Thyroid gland (tissue), 4 donors: ENCODE measurements around the gene CEP170B. TPM values are rescaled to one million over a fixed set of nuclear protein-coding genes. Genes with fewer than 3 reads are reported as not detected.
A peak's percentile ranks its signal among the peaks of the same experiment; 100 is the strongest.

Source experiments
- DNase-seq, 2 donors: peaks; one replicate each; pipeline ENCODE4 v3.0.0-alpha.2; 2019
- H3K27ac ChIP-seq, 3 donors: fragments of 200-600 bp; sonication (generic); 1 replicate in 2 of 3; 2 replicates in 1 of 3; pipeline ENCODE4 v1.5.1; 2016 to 2019; ENCODE audit warnings: mild to moderate bottlenecking in 1 of 3, moderate library complexity in 1 of 3
- H3K27me3 ChIP-seq: fragments of 200-600 bp; sonication (generic); one replicate; pipeline ENCODE4 v1.5.1; 2019
- H3K36me3 ChIP-seq, 2 donors: fragments of 200-600 bp; sonication (generic); one replicate each; pipeline ENCODE4 v1.5.1; 2016 to 2019
- H3K4me1 ChIP-seq, 2 donors: fragments of 200-600 bp; sonication (generic); one replicate each; pipeline ENCODE4 v1.5.1; 2017 to 2019
- H3K4me3 ChIP-seq, 3 donors: fragments of 200-600 bp; sonication (generic); replicated peaks in 1 of 3; 1 replicate in 2 of 3; 2 replicates in 1 of 3; pipeline ENCODE4 v1.5.1; 2016; ENCODE audit warnings: mild to moderate bottlenecking in 1 of 3
- H3K9me3 ChIP-seq: fragments of 200-600 bp; sonication (generic); one replicate; pipeline ENCODE4 v1.5.1; 2017
- POLR2A ChIP-seq, 2 donors: fragments of 450-650 bp; IDR thresholded peaks; one replicate each; pipeline ENCODE4 v1.6.1; 2017; ENCODE audit warnings: antibody characterized with exemption in 2 of 2, mild to moderate bottlenecking in 2 of 2, moderate library complexity in 1 of 2
- WGBS, 2 donors: methylation state at CpG; one replicate each; pipeline ENCODE4 v1.1.5; 2017; 5-methylcytosine and 5-hydroxymethylcytosine counted together
- intact Hi-C: fragments of 100-400 bp; cut with DNase I; formaldehyde crosslinking; loops from one replicate; pipeline ENCODE4 v1.15.1; 2023
- total RNA-seq, 4 donors: library from RNA; depleted of rRNA; stranded (reverse); fragments of >200 nt; gene quantifications; one replicate each; pipeline ENCODE4 v1.2.3, GENCODE V29; 2016
- TF ChIP-seq, protein P1 (sequence below), 6 experiments: fragments of 200-600 bp in 3 of 6; fragments of 450-650 bp in 3 of 6; sonication (generic) in 3 of 6; IDR thresholded peaks; one replicate each; pipeline ENCODE4 v1.5.1; 2016 to 2019; ENCODE audit warnings: antibody characterized with exemption in 6 of 6, mild to moderate bottlenecking in 2 of 6, inconsistent platforms in 1 of 6, moderate library complexity in 1 of 6

The CEP170B gene
- total RNA-seq, 4 donors from 2014 or later: 18.3 to 46.2 (median 27.4) TPM

DNA sequence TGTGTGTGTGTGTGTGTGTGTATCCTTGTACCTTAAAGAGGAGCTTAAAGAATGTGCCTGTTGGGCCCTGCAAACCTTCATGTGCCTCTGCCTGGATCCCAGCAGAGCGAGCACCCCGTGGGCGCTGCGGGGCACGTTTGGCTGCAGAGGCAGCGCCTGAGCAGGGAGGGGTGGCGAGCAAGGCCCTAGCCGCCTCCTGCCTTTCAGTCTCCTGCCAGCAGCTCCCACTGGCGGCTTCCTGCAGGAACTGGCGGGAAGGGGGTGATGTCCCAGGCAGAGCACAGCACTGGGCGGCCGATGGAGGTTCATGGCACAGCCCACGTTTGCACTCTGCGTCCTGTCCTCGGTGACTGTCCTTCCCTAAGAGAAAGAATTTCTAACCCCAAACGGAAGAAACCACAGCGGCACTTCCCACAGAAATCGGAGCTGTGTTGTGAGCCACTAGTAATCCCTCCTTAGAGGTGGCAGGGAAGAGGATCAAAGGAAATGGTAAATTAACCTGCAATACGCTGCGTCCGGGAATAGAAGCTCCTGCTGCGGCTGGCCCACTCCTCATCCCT is 44.3 kb upstream of the CEP170B start:
- peak; percentile 74 to 81 for DNase-seq
- no peak overlapping the region for H3K27ac ChIP-seq
- H3K27me3 ChIP-seq: no peaks in the 10 kb centered on the region
- peaks cover 12 to 17% of the 10 kb centered on the region in 2 donors for H3K4me1 ChIP-seq
- no peaks in the 10 kb centered on the region for H3K36me3 ChIP-seq
- no peak overlapping the region for H3K4me3 ChIP-seq
- WGBS, 2 donors: 12 to 32% methylated on average over 17 to 20 of the region's 22 CpGs
- TF ChIP-seq POLR2A (IDR thresholded peaks at IDR 0.05): no peak
- TF ChIP-seq, protein P1, sequence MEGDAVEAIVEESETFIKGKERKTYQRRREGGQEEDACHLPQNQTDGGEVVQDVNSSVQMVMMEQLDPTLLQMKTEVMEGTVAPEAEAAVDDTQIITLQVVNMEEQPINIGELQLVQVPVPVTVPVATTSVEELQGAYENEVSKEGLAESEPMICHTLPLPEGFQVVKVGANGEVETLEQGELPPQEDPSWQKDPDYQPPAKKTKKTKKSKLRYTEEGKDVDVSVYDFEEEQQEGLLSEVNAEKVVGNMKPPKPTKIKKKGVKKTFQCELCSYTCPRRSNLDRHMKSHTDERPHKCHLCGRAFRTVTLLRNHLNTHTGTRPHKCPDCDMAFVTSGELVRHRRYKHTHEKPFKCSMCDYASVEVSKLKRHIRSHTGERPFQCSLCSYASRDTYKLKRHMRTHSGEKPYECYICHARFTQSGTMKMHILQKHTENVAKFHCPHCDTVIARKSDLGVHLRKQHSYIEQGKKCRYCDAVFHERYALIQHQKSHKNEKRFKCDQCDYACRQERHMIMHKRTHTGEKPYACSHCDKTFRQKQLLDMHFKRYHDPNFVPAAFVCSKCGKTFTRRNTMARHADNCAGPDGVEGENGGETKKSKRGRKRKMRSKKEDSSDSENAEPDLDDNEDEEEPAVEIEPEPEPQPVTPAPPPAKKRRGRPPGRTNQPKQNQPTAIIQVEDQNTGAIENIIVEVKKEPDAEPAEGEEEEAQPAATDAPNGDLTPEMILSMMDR (IDR thresholded peaks at IDR 0.05): peak in 5 of 6 experiments; percentile 25 to 54 (median 52)
- intact Hi-C loops: loop anchor here (10.0 kb wide), 1 partner anchor 154 kb away; the partner anchor contains the start of gene AHNAK2
- H3K9me3 ChIP-seq: no peaks in the 10 kb centered on the region

DNA sequence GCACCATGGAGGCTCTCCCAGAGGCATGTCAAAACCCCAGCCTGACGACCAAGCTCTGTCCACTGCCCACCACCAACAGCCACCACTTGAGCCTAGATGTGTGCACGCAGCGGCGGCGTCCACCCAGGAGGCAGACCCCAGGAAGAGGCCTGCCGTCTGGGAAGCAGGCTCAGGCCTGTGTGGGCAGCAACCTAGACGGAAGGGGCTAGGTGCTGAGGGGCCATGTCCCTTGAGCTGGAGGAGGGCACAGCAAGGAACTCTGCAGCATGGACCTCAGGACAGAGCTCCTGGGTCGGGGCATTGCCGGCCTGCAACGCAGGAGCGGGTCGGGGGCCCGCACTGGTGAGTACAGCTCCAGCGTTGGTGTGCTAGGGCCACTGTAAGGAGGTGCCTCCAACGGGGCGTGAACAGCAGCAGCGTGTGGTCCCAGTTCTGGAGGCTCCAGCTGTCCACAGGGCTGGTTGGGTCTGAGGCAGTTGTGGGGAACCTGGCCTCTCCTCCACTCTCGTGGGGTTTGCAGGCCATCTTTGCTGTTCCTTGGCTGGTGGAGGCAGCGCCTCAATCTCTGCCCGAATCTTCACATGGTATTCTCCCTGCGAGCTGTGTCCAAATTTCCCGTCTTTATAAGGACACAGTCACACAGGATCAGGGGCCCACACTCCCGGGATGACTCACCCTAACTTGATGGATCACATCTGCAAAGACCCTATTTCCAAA is 43.7 kb upstream of the CEP170B start:
- H3K4me1 ChIP-seq: peaks cover 16 to 17% of the 10 kb centered on the region in 2 donors
- H3K36me3 ChIP-seq: no peaks in the 10 kb centered on the region
- H3K4me3 ChIP-seq: no peak overlapping the region
- 90 to 93% methylated on average over 6 to 11 of the region's 23 CpGs for WGBS, 2 donors
- no peak for DNase-seq
- TF ChIP-seq POLR2A (IDR thresholded peaks at IDR 0.05): no peak
- TF ChIP-seq, protein P1 (IDR thresholded peaks at IDR 0.05): no peak
- no peak overlapping the region for H3K27ac ChIP-seq
- no peaks in the 10 kb centered on the region for H3K9me3 ChIP-seq
- no peaks in the 10 kb centered on the region for H3K27me3 ChIP-seq
- intact Hi-C loops: loop anchor here (10.0 kb wide), 1 partner anchor 153 kb away; the partner anchor contains the start of gene AHNAK2

GRCh38 chr14:104821971-104822608 is 43.0 kb upstream of the CEP170B start:
- 91% methylated on average over 19 to 25 of the region's 27 CpGs for WGBS, 2 donors
- Histone ChIP-seq H3K36me3 (no peaks in the 10 kb centered on the region), H3K27ac (no peak overlapping the region), H3K4me1 (peaks cover 11 to 12% of the 10 kb centered on the region in 2 donors), H3K27me3 (no peaks in the 10 kb centered on the region), H3K4me3 (no peak overlapping the region), H3K9me3 (no peaks in the 10 kb centered on the region)
- DNase-seq: no peak
- no peak for TF ChIP-seq POLR2A (IDR thresholded peaks at IDR 0.05)
- TF ChIP-seq, protein P1 (IDR thresholded peaks at IDR 0.05): no peak
- intact Hi-C loops: loop anchor here (10.0 kb wide), 1 partner anchor 153 kb away; the partner anchor contains the start of gene AHNAK2

- no peaks in the 10 kb centered on the region for H3K9me3 ChIP-seq
- 86 to 87% methylated on average over 18 to 19 of the region's 22 CpGs for WGBS, 2 donors
Observed at GRCh38 chr14:104822821-104823615, 42.0 kb upstream of the CEP170B start.

More at GRCh38 chr14:104822821-104823615, 42.0 kb upstream of the CEP170B start:
- TF ChIP-seq, protein P1 (IDR thresholded peaks at IDR 0.05): no peak
- no peak for TF ChIP-seq POLR2A (IDR thresholded peaks at IDR 0.05)
- Histone ChIP-seq H3K36me3 (no peaks in the 10 kb centered on the region), H3K4me3 (no peak overlapping the region), H3K4me1 (peaks cover 13 to 17% of the 10 kb centered on the region in 2 donors), H3K27ac (no peak overlapping the region), H3K27me3 (no peaks in the 10 kb centered on the region)
- no peak for DNase-seq
- intact Hi-C loops: loop anchor here (10.0 kb wide), 1 partner anchor 152 kb away; the partner anchor contains the start of gene AHNAK2
